ENCODE measurements around the gene CDC25C.

CDC25C gene

DNA sequence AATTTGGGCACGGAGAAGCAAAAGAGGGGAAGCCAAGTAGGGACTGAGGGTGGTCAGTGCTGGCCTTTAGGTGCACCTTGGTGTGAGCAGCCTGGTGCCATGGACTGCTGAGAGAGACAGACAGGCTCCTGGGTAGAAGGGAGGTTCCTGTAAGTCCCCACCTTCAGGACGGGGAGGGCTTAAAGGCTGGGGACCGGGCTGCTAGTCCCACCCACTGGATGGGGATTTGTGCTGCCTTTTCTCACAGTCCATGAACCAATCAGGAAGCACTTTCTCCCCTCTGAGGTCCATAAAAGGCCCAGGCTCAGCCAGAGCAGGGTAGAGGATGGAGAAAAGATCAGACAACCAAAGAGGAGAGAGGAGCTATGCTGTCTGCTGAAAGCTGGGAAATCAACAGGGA lies 15.2 kb downstream of the CDC25C start:
- no peak for DNase-seq (ENCODE audit: insufficient read length)
- TF ChIP-seq POLR2A (IDR thresholded peaks at IDR 0.05; ENCODE audit: low read depth, low read length) (no peak), POLR2AphosphoS5 (IDR thresholded peaks at IDR 0.05; ENCODE audit: low read depth, low read length) (no peak), TAF1 (IDR thresholded peaks at IDR 0.05; ENCODE audit: borderline replicate concordance, low read depth, low read length) (no peak)
- FAIRE-seq: no peak

DNA sequence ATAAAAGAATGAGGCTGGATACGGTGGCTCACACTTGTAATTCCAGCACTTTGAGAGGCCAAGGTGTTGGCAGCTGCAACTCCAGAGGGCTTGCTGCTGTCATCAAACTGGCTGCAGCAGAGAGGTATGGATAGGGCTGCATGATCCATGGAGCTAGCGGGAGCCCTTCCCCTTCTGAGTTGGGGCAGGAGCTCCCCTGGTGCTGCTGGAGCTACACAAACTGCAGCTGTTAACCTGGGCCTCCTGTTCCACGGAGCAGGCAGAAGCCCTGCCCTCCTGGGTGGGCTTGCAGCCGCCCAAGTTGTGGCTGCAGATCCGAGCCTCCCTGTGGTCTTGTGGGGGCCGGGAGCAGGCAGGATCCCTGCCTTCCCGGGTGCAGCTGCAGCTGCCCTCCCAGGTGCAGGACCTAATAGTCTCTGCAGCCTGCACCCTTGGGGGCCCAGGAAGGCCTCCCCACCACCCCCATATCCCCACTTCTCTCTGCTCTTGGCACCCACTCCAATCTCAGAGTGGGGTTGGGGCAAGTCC lies 15.8 kb downstream of the CDC25C start:
- FAIRE-seq: no peak
- DNase-seq (ENCODE audit: insufficient read length): no peak
- TF ChIP-seq POLR2AphosphoS5 (IDR thresholded peaks at IDR 0.05; ENCODE audit: low read depth, low read length): no peak

DNA sequence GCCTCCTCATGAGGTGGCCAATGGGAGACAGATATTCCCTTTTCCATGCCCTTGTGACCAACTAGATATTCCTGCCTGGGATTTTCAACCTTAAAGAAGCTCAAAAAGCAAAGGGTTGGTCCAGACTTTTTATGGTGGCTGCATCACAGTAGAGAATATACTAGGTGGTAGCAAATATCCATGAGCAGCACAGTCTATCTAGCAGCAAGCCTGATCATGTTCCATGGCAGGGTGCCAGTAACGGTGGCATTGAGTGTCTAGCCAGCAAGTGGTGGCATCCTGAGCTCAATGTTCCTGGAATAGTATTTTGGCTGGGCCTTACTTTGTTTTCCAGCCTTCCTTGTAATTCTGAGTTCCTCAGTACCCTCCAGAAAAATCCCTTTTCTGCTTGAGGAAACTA lies 25.8 kb downstream of the CDC25C start:
- no peak for DNase-seq (ENCODE audit: insufficient read length)
- TF ChIP-seq POLR2AphosphoS5 (IDR thresholded peaks at IDR 0.05; ENCODE audit: low read depth, low read length) (no peak), TAF1 (IDR thresholded peaks at IDR 0.05; ENCODE audit: borderline replicate concordance, low read depth, low read length) (no peak), POLR2A (IDR thresholded peaks at IDR 0.05; ENCODE audit: low read depth, low read length) (no peak)
- FAIRE-seq: no peak

DNA sequence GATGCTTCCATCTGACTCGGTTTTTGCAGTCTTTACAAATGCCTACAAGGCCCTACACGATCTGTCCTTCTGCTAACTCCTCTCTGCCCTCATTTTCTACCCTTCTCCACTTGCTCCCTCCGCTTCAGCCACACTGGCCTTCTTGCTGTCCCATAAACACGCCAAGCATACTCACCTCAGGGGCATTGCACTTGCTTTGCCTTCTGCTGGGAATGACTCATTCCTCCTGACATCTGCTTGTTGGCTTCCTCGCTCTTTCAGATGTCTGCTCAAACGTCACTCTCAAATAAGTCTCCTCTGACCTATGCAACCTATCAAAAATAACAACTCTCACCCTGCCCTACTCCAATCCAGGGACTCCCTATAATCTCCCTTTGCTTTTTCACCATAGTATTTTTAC lies 28.2 kb downstream of the CDC25C start:
- no peak for TF ChIP-seq POLR2A (IDR thresholded peaks at IDR 0.05; ENCODE audit: low read depth, low read length)
- no peak for TF ChIP-seq TAF1 (IDR thresholded peaks at IDR 0.05; ENCODE audit: borderline replicate concordance, low read depth, low read length)
- no peak for TF ChIP-seq POLR2AphosphoS5 (IDR thresholded peaks at IDR 0.05; ENCODE audit: low read depth, low read length)
- FAIRE-seq (no peak), DNase-seq (ENCODE audit: insufficient read length) (no peak)

DNA sequence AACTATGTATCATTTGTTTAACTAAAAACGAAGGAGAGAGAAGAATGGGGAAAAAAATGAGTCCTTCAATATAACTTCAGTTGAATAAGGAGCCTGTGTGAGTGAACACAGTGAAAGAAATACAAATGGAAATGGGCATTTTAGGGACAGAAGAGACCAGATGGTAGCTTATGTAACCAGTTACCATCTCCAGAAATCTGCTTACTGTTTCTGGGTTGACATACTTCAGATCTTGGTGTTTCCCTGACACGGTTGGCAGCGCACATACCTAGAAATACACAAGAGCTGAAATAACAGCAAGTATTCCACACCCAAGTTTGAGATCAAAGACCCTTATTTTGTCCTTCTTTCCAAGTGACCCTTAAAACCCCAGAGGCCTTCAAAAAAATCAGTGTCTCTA lies 42.3 kb downstream of the CDC25C start:
- DNase-seq (ENCODE audit: insufficient read length) (no peak), FAIRE-seq (no peak)
- TF ChIP-seq POLR2AphosphoS5 (IDR thresholded peaks at IDR 0.05; ENCODE audit: low read depth, low read length) (no peak), TAF1 (IDR thresholded peaks at IDR 0.05; ENCODE audit: borderline replicate concordance, low read depth, low read length) (no peak), POLR2A (IDR thresholded peaks at IDR 0.05; ENCODE audit: low read depth, low read length) (no peak)

DNA sequence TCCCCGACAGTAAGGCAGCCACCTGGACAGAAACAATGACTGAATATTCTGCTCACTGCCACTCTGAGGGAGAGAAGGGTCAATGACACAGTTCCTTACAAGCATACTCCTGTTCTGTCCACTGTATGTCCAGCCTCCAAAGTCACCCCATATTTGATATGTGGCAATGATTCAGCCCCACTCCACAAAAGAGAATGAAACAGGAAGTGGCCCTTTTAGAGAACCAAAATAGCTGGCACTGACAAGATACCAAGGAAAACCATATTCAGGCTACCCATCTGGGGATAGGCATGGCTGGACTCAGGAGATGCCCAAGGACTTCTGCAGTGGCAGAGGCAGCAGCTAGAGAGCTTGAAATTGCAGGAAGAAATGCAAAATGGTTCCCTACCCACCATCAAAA lies 44.4 kb downstream of the CDC25C start:
- FAIRE-seq (no peak), DNase-seq (ENCODE audit: insufficient read length) (no peak)
- TF ChIP-seq TAF1 (IDR thresholded peaks at IDR 0.05; ENCODE audit: borderline replicate concordance, low read depth, low read length): no peak
- TF ChIP-seq POLR2AphosphoS5 (IDR thresholded peaks at IDR 0.05; ENCODE audit: low read depth, low read length): no peak
- no peak for TF ChIP-seq POLR2A (IDR thresholded peaks at IDR 0.05; ENCODE audit: low read depth, low read length)

DNA sequence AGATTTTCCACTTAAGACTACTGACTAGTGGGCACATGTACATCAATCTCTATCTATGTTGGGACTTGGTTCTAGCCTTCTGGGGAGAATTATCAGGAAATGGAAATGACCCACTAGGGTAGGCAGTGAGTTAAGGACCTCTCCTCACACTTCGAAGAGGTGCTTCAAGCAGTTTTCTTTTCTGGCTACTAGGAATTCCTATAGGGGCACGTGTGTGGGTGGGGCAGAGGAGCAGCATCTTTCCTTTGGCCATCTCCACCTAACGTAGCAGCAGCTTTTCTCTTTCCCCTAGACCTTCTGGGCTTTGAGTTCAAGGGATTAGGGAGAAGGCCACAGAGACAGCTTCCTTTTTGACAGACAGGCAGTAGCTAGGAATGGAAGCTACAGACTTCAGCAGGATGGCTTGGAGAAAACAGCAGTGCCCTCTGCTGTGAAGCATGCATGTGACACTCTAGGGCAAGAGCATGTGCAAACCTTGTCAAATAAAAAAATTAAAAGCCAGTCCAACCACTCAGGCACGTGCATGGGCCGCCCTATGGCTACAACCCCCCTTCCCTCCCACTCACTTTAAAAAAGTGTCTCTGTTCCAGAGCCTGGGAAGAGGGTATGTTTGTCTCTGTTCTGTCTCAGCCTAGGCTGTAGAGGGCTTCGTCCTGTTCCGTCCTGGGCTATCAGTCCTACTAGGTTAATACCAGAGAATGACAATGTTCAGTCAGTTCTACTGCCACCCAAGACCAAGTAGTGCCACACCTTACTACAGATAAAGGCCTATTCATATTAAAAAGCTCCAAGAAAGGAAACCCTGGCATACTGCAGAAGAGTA lies 48.5 kb downstream of the CDC25C start:
- FAIRE-seq: no peak
- TF ChIP-seq POLR2AphosphoS5 (IDR thresholded peaks at IDR 0.05; ENCODE audit: low read depth, low read length): no peak

DNA sequence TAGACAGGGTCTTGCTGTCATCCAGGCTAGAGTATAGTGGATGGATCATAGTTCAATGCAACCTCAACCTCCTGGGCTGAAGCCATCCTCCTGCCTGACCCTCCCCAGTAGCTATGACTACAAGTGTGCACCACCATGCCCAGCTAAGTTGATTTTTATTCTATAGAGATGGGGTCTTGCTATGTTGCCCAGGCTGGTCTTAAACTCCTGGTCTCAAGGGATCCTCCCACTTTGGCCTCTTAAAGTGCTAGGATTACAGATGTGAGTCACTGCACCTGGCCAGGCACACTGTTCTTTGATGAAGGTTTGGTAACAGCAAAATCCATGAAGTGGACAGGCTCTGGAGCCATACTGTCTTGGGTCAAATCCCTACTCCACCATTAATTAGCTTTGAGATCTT lies 50.7 kb downstream of the CDC25C start:
- TF ChIP-seq TAF1 (IDR thresholded peaks at IDR 0.05; ENCODE audit: borderline replicate concordance, low read depth, low read length) (no peak), POLR2AphosphoS5 (IDR thresholded peaks at IDR 0.05; ENCODE audit: low read depth, low read length) (no peak), POLR2A (IDR thresholded peaks at IDR 0.05; ENCODE audit: low read depth, low read length) (no peak)
- DNase-seq (ENCODE audit: insufficient read length): no peak
- FAIRE-seq: no peak

More for the DNA sequence above, 48.5 kb downstream of the CDC25C start:
- no peak for DNase-seq (ENCODE audit: insufficient read length)

DNA sequence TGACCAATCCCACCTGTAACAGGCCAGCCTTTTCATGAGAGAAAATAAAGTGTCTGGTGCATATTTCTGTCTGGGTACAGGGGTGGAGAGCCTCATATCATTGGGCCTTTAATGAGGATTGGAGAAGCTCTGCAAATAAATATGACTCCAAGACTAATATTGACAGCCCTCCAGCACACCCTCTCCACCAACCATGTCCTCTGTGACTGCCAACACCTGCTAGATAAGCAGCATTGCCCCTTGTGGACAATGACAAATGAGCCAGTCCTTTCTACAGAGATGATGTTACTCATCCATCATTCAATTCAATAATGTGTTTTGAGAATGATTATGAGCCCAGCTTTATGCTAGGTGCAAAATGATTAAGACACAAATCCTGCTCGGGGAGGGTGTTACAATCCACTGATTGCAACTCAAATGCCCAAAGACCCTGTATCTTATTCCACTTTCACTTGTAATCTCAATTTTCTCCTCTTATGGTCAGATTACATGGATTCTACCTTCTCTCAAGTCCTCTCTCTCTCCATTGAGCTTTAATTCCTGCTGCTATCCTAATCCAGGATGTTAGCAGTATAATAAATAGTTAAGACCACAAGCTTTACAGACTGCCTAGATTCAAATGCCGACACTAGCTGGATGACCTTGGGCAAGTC lies 55.1 kb downstream of the CDC25C start:
- TF ChIP-seq POLR2AphosphoS5 (IDR thresholded peaks at IDR 0.05; ENCODE audit: low read depth, low read length): no peak
- no peak for TF ChIP-seq POLR2A (IDR thresholded peaks at IDR 0.05; ENCODE audit: low read depth, low read length)
- no peak for FAIRE-seq
- no peak for DNase-seq (ENCODE audit: insufficient read length)

DNA sequence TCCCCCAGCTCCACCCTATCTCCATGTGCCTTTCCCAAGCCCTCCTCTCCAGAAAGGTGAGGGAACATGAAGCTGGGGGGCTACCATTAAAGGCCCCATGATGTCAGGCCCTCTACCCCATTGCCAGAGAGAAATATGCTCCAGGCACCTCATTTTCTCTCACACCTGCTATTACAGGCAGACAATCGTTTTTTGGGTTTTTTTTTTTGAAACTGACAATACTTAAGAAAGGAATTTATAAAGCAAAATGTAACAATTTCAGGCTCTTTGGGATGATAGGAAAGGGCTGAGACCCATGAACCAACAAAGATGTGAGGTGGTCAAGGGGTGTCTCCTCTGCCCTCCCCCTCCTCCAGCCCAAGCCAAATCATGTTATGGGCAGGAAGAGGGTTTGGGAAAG lies 55.7 kb downstream of the CDC25C start:
- DNase-seq (ENCODE audit: insufficient read length) (no peak), FAIRE-seq (no peak)
- TF ChIP-seq TAF1 (IDR thresholded peaks at IDR 0.05; ENCODE audit: borderline replicate concordance, low read depth, low read length): no peak
- TF ChIP-seq POLR2A (IDR thresholded peaks at IDR 0.05; ENCODE audit: low read depth, low read length): no peak
- no peak for TF ChIP-seq POLR2AphosphoS5 (IDR thresholded peaks at IDR 0.05; ENCODE audit: low read depth, low read length)

DNA sequence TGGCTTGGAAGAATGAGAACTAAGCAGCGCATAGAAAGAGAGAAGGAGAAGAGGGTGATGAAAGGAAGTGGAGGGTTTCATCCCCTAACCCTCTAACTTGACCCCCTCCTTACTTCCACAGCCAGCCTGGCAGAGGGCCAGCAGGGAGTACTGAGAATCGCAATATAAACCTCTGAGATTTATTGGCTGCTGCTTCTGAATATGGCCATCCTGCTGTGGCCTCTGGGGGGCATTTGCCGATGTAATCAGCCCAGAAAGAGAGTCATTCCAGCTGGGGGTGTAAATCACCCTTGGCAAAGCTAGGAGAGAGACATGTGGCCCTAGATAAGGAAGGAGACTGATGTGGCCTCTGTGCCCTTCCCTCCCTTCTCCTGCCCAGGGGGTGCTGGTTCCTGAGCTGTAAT lies 56.2 kb downstream of the CDC25C start:
- no peak for FAIRE-seq
- DNase-seq (ENCODE audit: insufficient read length): no peak
- no peak for TF ChIP-seq TAF1 (IDR thresholded peaks at IDR 0.05; ENCODE audit: borderline replicate concordance, low read depth, low read length)
- TF ChIP-seq POLR2AphosphoS5 (IDR thresholded peaks at IDR 0.05; ENCODE audit: low read depth, low read length): no peak
- TF ChIP-seq POLR2A (IDR thresholded peaks at IDR 0.05; ENCODE audit: low read depth, low read length): no peak

DNA sequence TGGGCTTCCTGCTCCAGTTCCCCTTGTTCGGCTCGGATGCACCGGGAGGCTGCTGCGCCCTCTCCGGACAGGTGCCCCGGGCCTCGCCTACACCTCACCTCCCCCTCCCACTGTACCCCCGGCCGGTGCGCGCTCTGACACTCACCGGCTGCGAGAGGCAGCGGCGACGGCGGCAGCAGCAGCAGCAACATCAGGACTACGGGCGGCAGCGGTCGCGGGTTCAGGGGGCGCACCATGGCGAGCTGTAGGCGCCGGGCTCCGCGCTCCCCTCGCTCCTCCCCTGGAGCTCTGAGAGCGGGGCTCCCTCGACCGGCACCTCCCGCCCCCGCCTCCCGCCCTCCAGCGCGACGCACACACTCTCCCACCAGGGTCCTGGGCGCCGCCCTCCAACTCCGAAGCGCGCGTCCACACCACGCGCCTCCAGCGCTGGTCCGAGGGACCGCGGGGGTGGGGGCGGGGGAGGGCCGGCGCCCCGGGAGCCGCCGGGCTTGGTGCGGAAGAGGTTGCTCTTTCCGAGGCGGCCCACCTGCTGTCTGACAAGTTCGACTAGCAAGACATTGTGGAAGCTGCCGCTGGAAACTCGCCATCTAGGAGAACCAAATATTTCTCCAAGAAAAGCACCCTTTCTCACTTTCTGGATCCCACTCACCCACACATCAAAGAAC lies 57.3 kb downstream of the CDC25C start, which contains the start of gene GFRA3:
Gene GFRA3 (minus strand): TSS at position 433 of the 665 bp plus-strand sequence. CDS start 197 bp downstream, at position 236.
- DNase-seq (ENCODE audit: insufficient read length): peak; percentile 34
- no peak for TF ChIP-seq TAF1 (IDR thresholded peaks at IDR 0.05; ENCODE audit: borderline replicate concordance, low read depth, low read length)
- TF ChIP-seq POLR2A (IDR thresholded peaks at IDR 0.05; ENCODE audit: low read depth, low read length): no peak
- FAIRE-seq: no peak
